T-helper 2 cell treated with Interferon-gamma antibody and Interleukin-4, amounts not matched to agents 5 μg/mL and 100 μg/mL, for 36 hours (primary cell): Measurements from ENCODE around the gene ZNF689.

ENCODE experiments used
- DNase-seq: peaks from one replicate; pipeline ENCODE4 v3.0.0; 2021; ENCODE audit warnings: low spot score
- H3K27ac Mint-ChIP-seq: one replicate; pipeline ENCODE4 v1.8.0; 2021; ENCODE audit warnings: mild to moderate bottlenecking, mixed read lengths
- H3K27me3 Mint-ChIP-seq: one replicate; pipeline ENCODE4 v1.8.0; 2021; ENCODE audit warnings: low read depth, mixed read lengths
- H3K36me3 Mint-ChIP-seq: one replicate; pipeline ENCODE4 v1.8.0; 2021; ENCODE audit warnings: low read depth, mixed read lengths
- H3K4me1 Mint-ChIP-seq: one replicate; pipeline ENCODE4 v1.8.0; 2021; ENCODE audit warnings: low read depth, mixed read lengths
- H3K4me3 Mint-ChIP-seq: one replicate; pipeline ENCODE4 v1.8.0; 2022; ENCODE audit warnings: mild to moderate bottlenecking, moderate library complexity, mixed read lengths
- H3K9me3 Mint-ChIP-seq: one replicate; pipeline ENCODE4 v1.8.0; 2021; ENCODE audit warnings: mixed read lengths

ZNF689 gene

GRCh38 chr16:30622455-30623032 is 12.4 kb upstream of the ZNF689 start:
- no peak for DNase-seq
- Mint-ChIP-seq H3K4me1 (peaks cover 4% of the 10 kb centered on the region), H3K27ac (no peak overlapping the region), H3K36me3 (no peaks in the 10 kb centered on the region), H3K9me3 (no peaks in the 10 kb centered on the region), H3K4me3 (no peak overlapping the region), H3K27me3 (peaks cover 38% of the 10 kb centered on the region)

- Mint-ChIP-seq H3K36me3 (no peaks in the 10 kb centered on the region), H3K27me3 (peaks cover 38% of the 10 kb centered on the region), H3K27ac (no peak overlapping the region), H3K4me1 (peaks cover 4% of the 10 kb centered on the region), H3K4me3 (no peak overlapping the region), H3K9me3 (no peaks in the 10 kb centered on the region)
- DNase-seq = no peak
Measured at GRCh38 chr16:30621765-30622164, 11.6 kb upstream of the ZNF689 start.

- Mint-ChIP-seq H3K4me3 (no peak overlapping the region), H3K27ac (no peak overlapping the region), H3K4me1 (peaks cover 8% of the 10 kb centered on the region), H3K9me3 (no peaks in the 10 kb centered on the region), H3K27me3 (peaks cover 38% of the 10 kb centered on the region), H3K36me3 (no peaks in the 10 kb centered on the region)
- no peak for DNase-seq
Measured at GRCh38 chr16:30620169-30620568, 10.0 kb upstream of the ZNF689 start.

DNA sequence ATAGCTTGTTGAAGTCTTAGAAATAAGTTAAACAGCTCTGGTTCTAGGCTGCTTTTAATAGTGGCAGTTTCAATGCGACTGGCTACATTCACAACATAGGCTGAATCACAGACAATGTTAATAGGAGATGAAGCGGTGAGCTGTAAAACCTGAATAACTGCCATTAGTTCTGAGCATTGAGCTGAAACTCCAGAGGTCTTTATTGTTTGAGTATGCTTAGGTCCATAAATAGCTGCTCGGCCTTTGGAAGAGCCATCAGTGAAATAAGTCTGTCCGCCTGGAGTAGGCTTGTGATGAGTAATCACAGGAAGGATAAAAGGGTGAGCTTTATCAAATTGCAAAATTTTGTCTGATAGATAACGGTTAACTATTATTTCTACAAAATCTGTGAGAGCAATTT is 9.4 kb upstream of the ZNF689 start:
- no peaks in the 10 kb centered on the region for H3K36me3 Mint-ChIP-seq
- H3K4me1 Mint-ChIP-seq = peaks cover 8% of the 10 kb centered on the region
- peaks cover 38% of the 10 kb centered on the region for H3K27me3 Mint-ChIP-seq
- no peak for DNase-seq
- no peak overlapping the region for H3K27ac Mint-ChIP-seq
- H3K9me3 Mint-ChIP-seq = no peaks in the 10 kb centered on the region
- no peak overlapping the region for H3K4me3 Mint-ChIP-seq

- Mint-ChIP-seq H3K4me1 (peaks cover 8% of the 10 kb centered on the region), H3K9me3 (no peaks in the 10 kb centered on the region), H3K27me3 (peaks cover 38% of the 10 kb centered on the region), H3K4me3 (no peak overlapping the region), H3K36me3 (no peaks in the 10 kb centered on the region), H3K27ac (no peak overlapping the region)
- DNase-seq = no peak
Measured at GRCh38 chr16:30619202-30619601, 9.0 kb upstream of the ZNF689 start.

GRCh38 chr16:30615358-30616091 is 5.3 kb upstream of the ZNF689 start:
- H3K27ac Mint-ChIP-seq = no peak overlapping the region

GRCh38 chr16:30609002-30609925 is 925 bp downstream of the ZNF689 start:
- peaks cover 12% of the 10 kb centered on the region for H3K4me1 Mint-ChIP-seq
- peak overlapping the region; percentile 96 for H3K27ac Mint-ChIP-seq
- no peaks in the 10 kb centered on the region for H3K27me3 Mint-ChIP-seq
- H3K4me3 Mint-ChIP-seq = peak overlapping the region; percentile 87
- peak; percentile 36 for DNase-seq
- peaks cover 24% of the 10 kb centered on the region for H3K36me3 Mint-ChIP-seq
- H3K9me3 Mint-ChIP-seq = no peaks in the 10 kb centered on the region

More at GRCh38 chr16:30615358-30616091, 5.3 kb upstream of the ZNF689 start:
- Mint-ChIP-seq H3K27me3 (peaks cover 10% of the 10 kb centered on the region), H3K9me3 (no peaks in the 10 kb centered on the region), H3K4me3 (no peak overlapping the region), H3K36me3 (no peaks in the 10 kb centered on the region), H3K4me1 (peaks cover 5% of the 10 kb centered on the region)
- DNase-seq = peak; percentile 74

DNA sequence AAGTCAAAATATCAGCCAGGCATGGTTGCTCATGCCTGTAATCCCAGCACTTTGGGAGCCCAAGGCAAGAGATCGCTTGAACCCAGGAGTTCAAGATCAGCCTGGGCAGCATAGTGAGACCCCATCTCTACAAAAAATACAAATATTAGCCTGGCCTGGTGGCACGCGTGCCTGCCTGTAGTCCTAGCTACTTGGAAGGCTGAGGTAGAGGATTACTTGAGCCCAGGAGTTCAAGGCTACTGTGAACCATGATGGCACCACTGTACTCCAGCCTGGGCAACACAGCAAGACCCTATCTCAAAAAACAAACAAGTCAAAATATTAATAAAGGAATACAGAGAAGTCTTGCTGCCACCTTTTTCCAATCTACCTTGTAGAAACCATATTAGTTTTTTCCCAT is 4.2 kb downstream of the ZNF689 start:
- peaks cover 34% of the 10 kb centered on the region for H3K36me3 Mint-ChIP-seq
- no peak overlapping the region for H3K27ac Mint-ChIP-seq
- H3K4me3 Mint-ChIP-seq = no peak overlapping the region
- H3K9me3 Mint-ChIP-seq = no peaks in the 10 kb centered on the region
- peaks cover 15% of the 10 kb centered on the region for H3K4me1 Mint-ChIP-seq
- no peaks in the 10 kb centered on the region for H3K27me3 Mint-ChIP-seq
- DNase-seq = no peak

DNA sequence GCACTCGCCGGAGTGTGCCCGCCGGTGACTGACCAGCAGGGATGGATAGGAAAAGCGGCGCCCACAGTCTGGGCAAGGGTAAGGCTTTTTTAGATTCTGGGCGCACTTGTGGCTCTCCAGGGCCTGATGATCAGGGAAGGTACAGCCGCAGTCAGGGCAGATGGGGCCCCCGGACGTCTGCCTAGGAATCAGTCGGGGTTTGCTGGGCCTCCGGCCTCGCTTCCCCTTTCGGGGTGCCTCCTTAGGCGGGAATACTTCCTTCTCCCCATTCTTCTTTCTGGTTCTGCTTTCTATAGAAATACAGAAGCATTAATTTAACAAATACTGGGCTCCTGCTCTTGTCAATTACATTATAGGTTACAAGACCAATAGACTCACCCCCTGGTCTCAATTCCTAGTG is 5.0 kb downstream of the ZNF689 start:
- no peaks in the 10 kb centered on the region for H3K27me3 Mint-ChIP-seq
- peaks cover 36% of the 10 kb centered on the region for H3K36me3 Mint-ChIP-seq
- no peak overlapping the region for H3K4me3 Mint-ChIP-seq
- H3K27ac Mint-ChIP-seq = no peak overlapping the region
- no peaks in the 10 kb centered on the region for H3K9me3 Mint-ChIP-seq
- no peak for DNase-seq
- peaks cover 10% of the 10 kb centered on the region for H3K4me1 Mint-ChIP-seq

DNA sequence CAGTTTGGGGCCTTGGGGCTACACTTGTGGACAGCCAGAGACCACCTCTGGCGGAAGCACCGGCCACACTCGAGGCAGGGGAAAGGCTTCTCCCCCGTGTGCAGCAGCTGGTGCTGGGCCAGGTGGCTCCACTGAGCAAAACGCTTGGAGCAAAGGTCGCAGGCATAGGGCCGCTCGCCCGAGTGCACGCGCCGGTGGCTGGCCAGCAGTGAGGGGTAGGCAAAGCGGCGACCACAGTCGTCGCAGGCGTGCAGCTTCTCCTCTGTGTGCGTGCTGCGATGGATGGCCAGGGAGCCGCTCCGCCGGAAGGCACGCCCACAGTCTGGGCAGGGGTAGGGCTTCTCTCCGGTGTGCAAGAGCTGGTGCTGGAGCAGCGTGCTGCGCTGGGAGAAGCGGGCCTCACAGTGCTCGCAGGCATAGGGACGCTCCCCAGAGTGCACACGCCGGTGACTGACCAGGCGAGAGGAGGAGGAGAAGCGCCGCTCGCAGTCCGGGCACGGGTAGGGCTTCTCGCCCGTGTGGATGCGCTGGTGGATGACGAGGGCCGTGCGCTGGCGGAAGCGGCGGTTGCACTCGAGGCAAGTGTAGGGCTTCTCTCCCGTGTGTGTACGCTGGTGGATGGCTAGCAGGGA is 5.8 kb downstream of the ZNF689 start:
- no peak overlapping the region for H3K4me3 Mint-ChIP-seq
- H3K9me3 Mint-ChIP-seq = no peaks in the 10 kb centered on the region

DNA sequence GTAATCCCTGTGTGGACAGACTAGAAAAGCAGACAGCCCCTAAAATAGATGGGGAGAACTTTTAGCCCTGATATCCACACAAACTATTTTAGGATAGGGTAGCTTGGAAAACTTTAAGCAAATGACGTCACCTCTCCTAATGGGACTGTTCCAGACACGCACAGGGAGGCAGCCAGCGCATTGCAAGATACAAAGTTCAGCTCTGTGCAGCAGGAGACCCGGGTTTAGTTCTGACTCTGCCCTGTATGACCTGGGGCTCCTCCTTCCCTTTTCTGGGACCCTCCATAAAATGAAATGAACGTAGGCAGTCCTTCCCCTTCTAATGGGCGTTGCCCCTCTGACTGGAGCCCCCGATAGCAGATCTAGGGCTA is 6.3 kb downstream of the ZNF689 start:
- Mint-ChIP-seq H3K27me3 (no peaks in the 10 kb centered on the region), H3K4me1 (peaks cover 7% of the 10 kb centered on the region), H3K4me3 (no peak overlapping the region), H3K36me3 (peaks cover 36% of the 10 kb centered on the region), H3K27ac (no peak overlapping the region), H3K9me3 (no peaks in the 10 kb centered on the region)
- DNase-seq = no peak

More for the DNA sequence above, 5.8 kb downstream of the ZNF689 start:
- H3K27ac Mint-ChIP-seq = no peak overlapping the region
- peaks cover 10% of the 10 kb centered on the region for H3K4me1 Mint-ChIP-seq
- peaks cover 36% of the 10 kb centered on the region for H3K36me3 Mint-ChIP-seq
- H3K27me3 Mint-ChIP-seq = no peaks in the 10 kb centered on the region
- no peak for DNase-seq

DNA sequence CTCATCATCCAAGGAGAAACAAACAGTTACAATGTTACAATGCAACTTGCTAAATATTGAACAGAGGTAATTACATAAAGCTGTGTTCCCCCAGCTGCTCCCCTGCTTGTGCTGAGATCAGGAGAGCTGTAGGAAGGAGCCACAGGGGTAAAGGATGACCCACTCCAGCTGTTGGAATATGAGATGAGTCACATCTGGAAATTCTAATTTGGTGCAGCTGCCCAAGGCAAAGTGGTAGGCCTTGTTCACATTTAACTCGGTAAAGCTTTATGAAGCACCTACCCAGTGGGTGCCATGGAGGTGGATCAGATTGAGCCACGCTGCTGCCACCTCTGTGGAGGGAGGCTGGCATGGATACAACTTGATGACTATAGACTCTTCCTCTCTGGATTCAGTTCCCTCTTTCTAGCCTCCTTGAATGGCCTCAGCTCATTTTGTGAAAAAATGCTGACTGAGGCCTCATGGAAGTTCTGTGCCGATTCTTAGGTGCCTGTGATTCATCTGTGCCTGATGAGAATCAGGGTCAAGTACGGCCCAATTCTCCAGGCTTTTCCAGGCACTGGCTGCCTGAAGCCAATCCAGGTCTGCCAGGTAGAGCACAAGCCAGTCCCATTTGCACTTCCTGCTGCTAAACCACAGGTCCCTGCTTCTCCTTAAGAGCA is 7.4 kb downstream of the ZNF689 start:
- H3K4me3 Mint-ChIP-seq = no peak overlapping the region
- peaks cover 31% of the 10 kb centered on the region for H3K36me3 Mint-ChIP-seq
- no peaks in the 10 kb centered on the region for H3K9me3 Mint-ChIP-seq
- no peaks in the 10 kb centered on the region for H3K27me3 Mint-ChIP-seq
- H3K4me1 Mint-ChIP-seq = peaks cover 11% of the 10 kb centered on the region
- H3K27ac Mint-ChIP-seq = no peak overlapping the region
- no peak for DNase-seq

DNA sequence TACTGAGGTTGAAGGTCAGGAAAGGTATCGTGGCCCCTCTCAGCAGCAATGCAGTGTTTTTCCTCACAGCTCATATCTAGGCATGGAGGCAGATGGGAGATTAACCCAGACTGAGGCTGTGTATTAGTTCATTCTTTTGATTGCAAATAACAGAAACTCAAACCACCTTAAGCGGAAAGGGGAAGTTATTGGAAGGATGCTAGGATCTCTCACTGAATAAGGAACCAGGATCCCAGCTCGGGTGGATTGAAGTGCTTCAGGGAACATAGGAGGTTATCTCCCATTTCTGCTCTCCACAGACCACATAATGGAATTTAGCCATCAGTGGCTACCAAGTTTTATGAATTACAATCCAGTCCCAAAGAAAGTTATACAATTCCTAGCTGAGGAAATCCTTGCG is 8.2 kb downstream of the ZNF689 start:
- DNase-seq = no peak
- no peak overlapping the region for H3K27ac Mint-ChIP-seq
- no peaks in the 10 kb centered on the region for H3K9me3 Mint-ChIP-seq
- H3K27me3 Mint-ChIP-seq = no peaks in the 10 kb centered on the region
- peaks cover 28% of the 10 kb centered on the region for H3K36me3 Mint-ChIP-seq
- no peak overlapping the region for H3K4me3 Mint-ChIP-seq
- peaks cover 9% of the 10 kb centered on the region for H3K4me1 Mint-ChIP-seq
